Activated CD8-positive, alpha-beta memory T cell treated with anti-CD3 and anti-CD28 coated beads for 1 hour (primary cell): ENCODE data around the gene IRAG1.

ENCODE experiments used
- DNase-seq, 2 donors: peaks; one replicate each; pipeline ENCODE4 v3.0.0-alpha.2; 2020; ENCODE audit warnings: low read depth in 1 of 2; ENCODE audit errors: extremely low read depth in 1 of 2

The IRAG1 gene

GRCh38 chr11:10650630-10651029, 42.9 kb downstream of the IRAG1 start:
- no peak for DNase-seq

GRCh38 chr11:10650166-10650565, 43.4 kb downstream of the IRAG1 start:
- no peak for DNase-seq

GRCh38 chr11:10648871-10649270, 44.7 kb downstream of the IRAG1 start:
- no peak for DNase-seq

GRCh38 chr11:10646681-10647355, 46.7 kb downstream of the IRAG1 start:
- no peak for DNase-seq

GRCh38 chr11:10646005-10646404, 47.5 kb downstream of the IRAG1 start:
- DNase-seq, result no peak

GRCh38 chr11:10645212-10645795, 48.3 kb downstream of the IRAG1 start:
- DNase-seq, result no peak
